Sigmoid colon (tissue), 7 donors: ENCODE measurements around the gene ARHGAP6. TPM values are rescaled to one million over a fixed set of nuclear protein-coding genes. Genes with fewer than 3 reads are reported as not detected.

ENCODE experiments used
- DNase-seq: peaks from one replicate; pipeline ENCODE4 v3.0.0-alpha.2; 2019
- H3K27ac ChIP-seq, 4 donors: fragments of 200-600 bp; sonication (generic); one replicate each; pipeline ENCODE4 v1.5.1; 2016 to 2019; ENCODE audit warnings: mild to moderate bottlenecking in 1 of 4
- H3K27me3 ChIP-seq, 3 donors: fragments of 200-600 bp; sonication (generic); one replicate each; pipeline ENCODE4 v1.5.1; 2019; ENCODE audit warnings: mild to moderate bottlenecking in 1 of 3
- H3K36me3 ChIP-seq, 4 donors: fragments of 200-600 bp; sonication (generic); one replicate each; pipeline ENCODE4 v1.5.1; 2016 to 2019
- H3K4me1 ChIP-seq, 4 donors: fragments of 200-600 bp; sonication (generic); one replicate each; pipeline ENCODE4 v1.5.1; 2017 to 2019
- H3K4me3 ChIP-seq, 4 donors: fragments of 200-600 bp; sonication (generic); one replicate each; pipeline ENCODE4 v1.5.1; 2017 to 2019; ENCODE audit warnings: mild to moderate bottlenecking in 2 of 4, moderate library complexity in 1 of 4
- H3K9me3 ChIP-seq, 4 donors: fragments of 200-600 bp in 3 of 4; sonication (generic) in 3 of 4; one replicate each; pipeline versions ENCODE4 v1.5.1 to v1.6.1; 2013 to 2019
- EP300 ChIP-seq, 4 donors: sonication (generic); formaldehyde crosslinking; IDR thresholded peaks; one replicate each; pipeline ENCODE4 v1.6.1; 2017; ENCODE audit warnings: antibody characterized with exemption in 4 of 4
- POLR2A ChIP-seq, 2 donors: fragments of 450-650 bp; IDR thresholded peaks; one replicate each; pipeline ENCODE4 v1.6.1; 2016; ENCODE audit warnings: antibody characterized with exemption in 2 of 2, mild to moderate bottlenecking in 2 of 2, moderate library complexity in 2 of 2
- POLR2AphosphoS5 ChIP-seq, 4 donors: sonication (generic); formaldehyde crosslinking; IDR thresholded peaks; one replicate each; pipeline ENCODE4 v1.6.1; 2017; ENCODE audit warnings: antibody characterized with exemption in 4 of 4
- WGBS, 2 donors: extraction: QIAGEN DNeasy Blood & Tissue Kit; methylation state at CpG; one replicate each; pipeline ENCODE4 v1.1.7; 2013; 5-methylcytosine and 5-hydroxymethylcytosine counted together
- intact Hi-C: fragments of 100-400 bp; cut with DNase I; formaldehyde crosslinking; loops from one replicate; pipeline ENCODE4 v1.15.1; 2023
- polyA plus RNA-seq, 3 donors: library from polyadenylated mRNA; stranded (reverse); fragments of 200-250 nt; gene quantifications; one replicate each; pipeline ENCODE4 v1.2.3, GENCODE V29; 2013
- total RNA-seq, 4 donors: library from RNA; depleted of rRNA; stranded (reverse); fragments of >200 nt; gene quantifications; one replicate each; pipeline ENCODE4 v1.1.0, GENCODE V29; 2016
- TF ChIP-seq, protein P1 (sequence below), 4 experiments: fragments of 450-650 bp in 3 of 4; fragments of 200-600 bp in 1 of 4; IDR thresholded peaks; one replicate each; pipeline ENCODE4 v1.5.1; 2016 to 2019; ENCODE audit warnings: antibody characterized with exemption in 4 of 4, mild to moderate bottlenecking in 3 of 4, moderate library complexity in 2 of 4
- donor health status: healthy with polysubstance abuse.
- donor health status: Bipolar disorder and iron deficiency.
- donor health status: healthy.

ARHGAP6 gene
- total and polyA plus RNA-seq, 7 donors: 1.4 to 47.6 (median 36.2) TPM

DNA sequence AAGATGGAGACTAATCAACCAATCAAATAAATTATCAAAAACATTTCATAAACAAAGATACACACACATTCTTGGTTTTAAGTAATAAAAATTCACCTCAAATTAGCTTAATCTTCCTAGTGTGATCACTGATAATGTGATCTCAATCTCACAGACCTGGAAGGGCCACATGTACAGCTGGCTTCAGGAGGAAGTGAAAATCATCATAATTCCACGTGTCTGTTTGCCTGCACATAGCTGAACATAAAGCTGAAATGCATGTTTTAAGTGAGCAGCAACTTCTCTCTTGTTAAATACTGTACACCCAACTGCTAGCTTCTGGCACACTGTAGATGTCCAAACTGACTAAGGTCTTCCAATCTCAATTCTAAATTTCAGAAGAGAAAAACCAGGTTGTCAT is 53.8 kb downstream of the ARHGAP6 start:
- no peak for DNase-seq
- TF ChIP-seq POLR2A (IDR thresholded peaks at IDR 0.05): no peak
- no peak for TF ChIP-seq EP300 (IDR thresholded peaks at IDR 0.05)
- TF ChIP-seq, protein P1, sequence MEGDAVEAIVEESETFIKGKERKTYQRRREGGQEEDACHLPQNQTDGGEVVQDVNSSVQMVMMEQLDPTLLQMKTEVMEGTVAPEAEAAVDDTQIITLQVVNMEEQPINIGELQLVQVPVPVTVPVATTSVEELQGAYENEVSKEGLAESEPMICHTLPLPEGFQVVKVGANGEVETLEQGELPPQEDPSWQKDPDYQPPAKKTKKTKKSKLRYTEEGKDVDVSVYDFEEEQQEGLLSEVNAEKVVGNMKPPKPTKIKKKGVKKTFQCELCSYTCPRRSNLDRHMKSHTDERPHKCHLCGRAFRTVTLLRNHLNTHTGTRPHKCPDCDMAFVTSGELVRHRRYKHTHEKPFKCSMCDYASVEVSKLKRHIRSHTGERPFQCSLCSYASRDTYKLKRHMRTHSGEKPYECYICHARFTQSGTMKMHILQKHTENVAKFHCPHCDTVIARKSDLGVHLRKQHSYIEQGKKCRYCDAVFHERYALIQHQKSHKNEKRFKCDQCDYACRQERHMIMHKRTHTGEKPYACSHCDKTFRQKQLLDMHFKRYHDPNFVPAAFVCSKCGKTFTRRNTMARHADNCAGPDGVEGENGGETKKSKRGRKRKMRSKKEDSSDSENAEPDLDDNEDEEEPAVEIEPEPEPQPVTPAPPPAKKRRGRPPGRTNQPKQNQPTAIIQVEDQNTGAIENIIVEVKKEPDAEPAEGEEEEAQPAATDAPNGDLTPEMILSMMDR (IDR thresholded peaks at IDR 0.05): no peak
- no peak for TF ChIP-seq POLR2AphosphoS5 (IDR thresholded peaks at IDR 0.05)
- Histone ChIP-seq H3K4me1 (peaks cover 0 to 11% (median 0%) of the 10 kb centered on the region in 4 donors), H3K4me3 (no peak overlapping the region), H3K36me3 (no peaks in the 10 kb centered on the region), H3K27ac (no peak overlapping the region), H3K9me3 (no peaks in the 10 kb centered on the region), H3K27me3 (no peaks in the 10 kb centered on the region)
- 13 to 43% methylated on average over 1 of the region's 1 CpG for whole genome bisulfite sequencing, 2 donors
- intact Hi-C loops: no loop called here

DNA sequence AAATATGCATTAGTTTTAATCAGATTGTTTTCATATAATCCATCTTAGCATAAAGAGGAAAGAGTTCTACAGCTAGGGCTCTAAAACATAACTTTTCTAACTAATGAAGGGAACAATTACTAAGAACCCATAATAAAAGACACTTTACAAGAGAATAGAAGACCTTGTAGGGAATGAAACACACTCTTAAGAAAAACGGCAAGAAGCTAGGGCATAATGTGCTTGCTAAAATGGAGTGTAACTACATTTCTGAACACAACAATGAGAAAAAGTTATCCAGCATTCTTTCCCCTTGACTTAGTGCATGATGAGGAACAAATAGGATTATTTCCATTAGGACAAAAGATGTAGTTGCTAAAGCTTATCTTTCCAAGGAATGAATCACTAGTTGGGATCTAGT is 54.6 kb downstream of the ARHGAP6 start:
- Histone ChIP-seq H3K4me3 (no peak overlapping the region), H3K27me3 (no peaks in the 10 kb centered on the region), H3K27ac (no peak overlapping the region), H3K36me3 (no peaks in the 10 kb centered on the region), H3K9me3 (no peaks in the 10 kb centered on the region), H3K4me1 (peaks cover 0 to 11% (median 0%) of the 10 kb centered on the region in 4 donors)
- TF ChIP-seq, protein P1 (IDR thresholded peaks at IDR 0.05): no peak
- TF ChIP-seq POLR2A (IDR thresholded peaks at IDR 0.05) (no peak), POLR2AphosphoS5 (IDR thresholded peaks at IDR 0.05) (no peak), EP300 (IDR thresholded peaks at IDR 0.05) (no peak)
- intact Hi-C loops: no loop called here
- 42 to 66% methylated on average over 1 of the region's 1 CpG for WGBS, 2 donors
- DNase-seq: no peak

DNA sequence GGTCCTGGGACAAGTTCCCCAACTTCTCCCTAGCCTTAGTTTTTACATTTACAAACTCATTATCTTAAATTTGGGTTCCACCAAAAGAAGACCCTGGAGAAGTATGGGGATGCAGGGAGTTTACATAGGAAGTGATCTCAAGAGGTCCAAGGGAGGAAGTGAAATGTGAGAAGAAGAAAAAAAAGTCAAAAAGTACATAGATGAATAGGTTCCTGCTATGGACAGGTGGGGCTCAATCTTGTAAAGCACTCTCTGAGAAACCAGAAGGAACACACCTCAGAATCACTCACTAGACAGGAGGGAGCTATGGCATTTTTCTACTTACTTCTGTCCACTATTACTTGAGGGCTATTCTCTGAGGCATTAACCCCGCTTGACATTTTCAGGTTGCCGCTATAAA is 56.6 kb downstream of the ARHGAP6 start:
- Histone ChIP-seq H3K4me1 (peaks cover 0 to 11% (median 0%) of the 10 kb centered on the region in 4 donors), H3K27ac (no peak overlapping the region), H3K27me3 (no peaks in the 10 kb centered on the region), H3K9me3 (no peaks in the 10 kb centered on the region), H3K36me3 (no peaks in the 10 kb centered on the region), H3K4me3 (no peak overlapping the region)
- intact Hi-C loops: no loop called here
- DNase-seq: no peak
- no peak for TF ChIP-seq EP300 (IDR thresholded peaks at IDR 0.05)
- no peak for TF ChIP-seq POLR2AphosphoS5 (IDR thresholded peaks at IDR 0.05)
- TF ChIP-seq, protein P1 (IDR thresholded peaks at IDR 0.05): no peak
- no peak for TF ChIP-seq POLR2A (IDR thresholded peaks at IDR 0.05)
- WGBS, 2 donors: 86 to 89% methylated on average over 2 of the region's 2 CpGs

DNA sequence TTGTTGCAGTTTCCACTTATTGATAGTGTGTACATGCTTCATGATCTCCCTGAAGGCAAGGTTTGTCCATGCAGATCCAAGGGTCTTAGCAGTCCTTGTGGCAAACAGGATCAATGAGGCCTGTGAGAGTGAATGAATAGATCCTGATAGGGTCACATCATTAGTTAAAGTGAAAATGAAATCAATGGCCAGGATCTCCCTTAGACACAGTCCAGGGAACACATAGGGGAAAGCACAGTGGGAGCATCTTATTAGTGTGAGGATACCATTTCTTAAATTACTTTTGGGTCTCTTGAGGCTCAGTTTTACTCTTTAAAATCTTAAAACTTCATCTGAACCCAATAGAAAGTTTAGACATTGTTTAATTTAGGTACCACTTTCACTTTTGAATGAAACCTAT is 59.3 kb downstream of the ARHGAP6 start:
- TF ChIP-seq POLR2AphosphoS5 (IDR thresholded peaks at IDR 0.05): no peak
- TF ChIP-seq POLR2A (IDR thresholded peaks at IDR 0.05): no peak
- TF ChIP-seq, protein P1 (IDR thresholded peaks at IDR 0.05): no peak
- no peak for TF ChIP-seq EP300 (IDR thresholded peaks at IDR 0.05)
- Histone ChIP-seq H3K27me3 (no peaks in the 10 kb centered on the region), H3K9me3 (no peaks in the 10 kb centered on the region), H3K27ac (no peak overlapping the region), H3K36me3 (no peaks in the 10 kb centered on the region), H3K4me3 (no peak overlapping the region), H3K4me1 (peaks cover 0 to 11% (median 0%) of the 10 kb centered on the region in 4 donors)
- intact Hi-C loops: no loop called here
- no peak for DNase-seq

DNA sequence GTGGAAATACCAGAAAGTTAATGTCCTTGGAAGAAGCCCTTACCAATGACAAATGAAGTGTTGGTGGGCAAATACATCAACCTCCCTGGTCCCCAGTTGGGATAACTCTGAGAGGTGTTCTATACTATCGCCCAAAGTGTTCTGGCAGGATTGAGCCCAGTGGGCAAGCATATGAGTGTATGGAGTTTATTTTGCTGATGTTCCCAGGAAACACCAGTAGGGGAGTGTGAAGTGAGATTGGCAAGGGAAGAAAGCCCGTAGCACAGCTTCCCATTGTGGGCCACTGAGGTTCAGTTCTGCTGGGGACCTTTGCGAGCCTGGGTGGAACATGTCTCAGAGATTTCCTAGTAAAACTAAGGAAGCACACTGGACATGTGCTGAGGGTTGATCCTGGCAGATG is 65.1 kb downstream of the ARHGAP6 start:
- Histone ChIP-seq H3K36me3 (no peaks in the 10 kb centered on the region), H3K9me3 (no peaks in the 10 kb centered on the region), H3K27me3 (no peaks in the 10 kb centered on the region), H3K4me3 (no peak overlapping the region), H3K27ac (no peak overlapping the region), H3K4me1 (no peaks in the 10 kb centered on the region)
- 78 to 85% methylated on average over 3 of the region's 3 CpGs for WGBS, 2 donors
- intact Hi-C loops: no loop called here
- TF ChIP-seq, protein P1 (IDR thresholded peaks at IDR 0.05): no peak
- TF ChIP-seq POLR2A (IDR thresholded peaks at IDR 0.05) (no peak), POLR2AphosphoS5 (IDR thresholded peaks at IDR 0.05) (no peak), EP300 (IDR thresholded peaks at IDR 0.05) (no peak)
- DNase-seq: no peak
